A549 (cell line): ENCODE measurements around the gene MFAP2.

ENCODE experiments used
- CEBPB ChIP-seq, 2 experiments: fragments of >200 bp in 1 of 2; sonication (Bioruptor Twin) in 1 of 2; formaldehyde crosslinking in 1 of 2; IDR thresholded peaks; 2 replicates each; pipeline ENCODE4 v1.6.1; 2012 to 2016
- CTCF ChIP-seq: fragments of >200 bp; sonication (Bioruptor Twin); formaldehyde crosslinking; IDR thresholded peaks from 3 replicates; pipeline ENCODE4 v1.5.1; 2016
- EP300 ChIP-seq, 2 experiments: fragments of >200 bp; sonication (Bioruptor Twin); formaldehyde crosslinking; IDR thresholded peaks; 2 replicates in 1 of 2; 3 replicates in 1 of 2; pipeline ENCODE4 v1.6.1; 2016 to 2017
- HOXA7 ChIP-seq: fragments of 250-450 bp; sonication (Bioruptor Pico); IDR thresholded peaks from 2 replicates; pipeline ENCODE4 v1.5.0; 2020; ENCODE audit warnings: mild to moderate bottlenecking, moderate library complexity
- KDM5A ChIP-seq: fragments of 200-600 bp; sonication (generic); IDR thresholded peaks from 2 replicates; pipeline ENCODE4 v1.6.1; 2016; ENCODE audit warnings: antibody characterized with exemption, mild to moderate bottlenecking
- POLR2A ChIP-seq: IDR thresholded peaks from 2 replicates; pipeline ENCODE4 v1.6.1; 2012; ENCODE audit warnings: mild to moderate bottlenecking, low read length
- RFX5 ChIP-seq: fragments of 450-650 bp; IDR thresholded peaks from 2 replicates; pipeline ENCODE4 v1.7.1; 2014; ENCODE audit warnings: antibody characterized with exemption, mild to moderate bottlenecking, moderate library complexity
- SMC3 ChIP-seq: fragments of >200 bp; sonication (Bioruptor Twin); formaldehyde crosslinking; IDR thresholded peaks from 3 replicates; pipeline ENCODE4 v1.6.1; 2018; ENCODE audit warnings: inconsistent platforms

DNA sequence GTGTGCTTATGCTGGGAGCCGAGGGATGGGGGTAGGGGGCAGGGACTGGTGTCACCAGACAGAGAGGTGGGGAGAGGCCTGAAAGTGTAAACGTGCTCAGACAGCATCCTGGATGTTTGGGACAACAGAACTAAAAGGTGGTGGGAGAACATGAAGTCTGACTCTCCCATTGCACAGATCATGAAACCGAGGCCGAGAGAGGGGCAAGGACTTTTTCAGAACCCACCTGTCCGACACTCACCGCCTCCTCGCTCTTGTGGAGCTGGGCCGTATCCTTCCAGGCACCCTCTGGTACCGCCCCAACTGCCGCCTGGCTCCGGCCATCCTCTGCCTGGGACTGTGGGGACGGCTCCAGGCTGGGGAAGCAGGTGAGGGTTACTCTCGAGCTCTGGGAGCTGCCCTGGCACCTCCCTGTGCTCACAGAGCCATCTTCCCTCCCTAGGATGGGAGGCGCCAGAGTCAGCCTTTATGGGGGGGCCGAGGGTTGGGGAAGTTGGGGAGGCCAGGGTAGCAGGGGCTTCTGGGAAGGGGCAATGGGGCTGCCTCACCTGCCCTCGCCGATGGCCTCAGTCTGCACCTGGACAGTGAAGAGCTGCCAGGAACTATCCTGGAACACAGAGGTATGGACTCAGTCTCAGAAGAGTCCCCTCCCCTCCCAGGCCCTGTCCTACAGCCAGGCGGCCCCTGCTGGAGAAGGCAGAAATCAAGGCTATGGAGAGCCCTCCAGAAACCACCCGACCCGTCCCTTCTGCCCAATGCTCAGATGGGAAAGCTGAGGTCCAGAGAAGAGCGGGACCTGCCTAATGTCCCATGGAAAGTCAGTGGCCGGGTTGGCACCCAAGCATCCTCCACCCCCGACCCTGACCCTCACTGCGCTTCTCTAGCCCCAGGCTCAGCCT is 24.3 kb upstream of the MFAP2 start:
- TF ChIP-seq CTCF, result peak; percentile 14; the same call in 1 of the 3 replicates
- no peak for TF ChIP-seq POLR2A
- TF ChIP-seq HOXA7 (CRISPR knock-in tag), result no peak
- TF ChIP-seq CEBPB (IDR thresholded peaks at IDR 0.05), result no peak
- TF ChIP-seq EP300 (IDR thresholded peaks at IDR 0.05), result no peak
- no peak for TF ChIP-seq KDM5A
- TF ChIP-seq RFX5, result no peak
- no peak for TF ChIP-seq SMC3
